Measurements from ENCODE around the gene AMHR2.

DNA sequence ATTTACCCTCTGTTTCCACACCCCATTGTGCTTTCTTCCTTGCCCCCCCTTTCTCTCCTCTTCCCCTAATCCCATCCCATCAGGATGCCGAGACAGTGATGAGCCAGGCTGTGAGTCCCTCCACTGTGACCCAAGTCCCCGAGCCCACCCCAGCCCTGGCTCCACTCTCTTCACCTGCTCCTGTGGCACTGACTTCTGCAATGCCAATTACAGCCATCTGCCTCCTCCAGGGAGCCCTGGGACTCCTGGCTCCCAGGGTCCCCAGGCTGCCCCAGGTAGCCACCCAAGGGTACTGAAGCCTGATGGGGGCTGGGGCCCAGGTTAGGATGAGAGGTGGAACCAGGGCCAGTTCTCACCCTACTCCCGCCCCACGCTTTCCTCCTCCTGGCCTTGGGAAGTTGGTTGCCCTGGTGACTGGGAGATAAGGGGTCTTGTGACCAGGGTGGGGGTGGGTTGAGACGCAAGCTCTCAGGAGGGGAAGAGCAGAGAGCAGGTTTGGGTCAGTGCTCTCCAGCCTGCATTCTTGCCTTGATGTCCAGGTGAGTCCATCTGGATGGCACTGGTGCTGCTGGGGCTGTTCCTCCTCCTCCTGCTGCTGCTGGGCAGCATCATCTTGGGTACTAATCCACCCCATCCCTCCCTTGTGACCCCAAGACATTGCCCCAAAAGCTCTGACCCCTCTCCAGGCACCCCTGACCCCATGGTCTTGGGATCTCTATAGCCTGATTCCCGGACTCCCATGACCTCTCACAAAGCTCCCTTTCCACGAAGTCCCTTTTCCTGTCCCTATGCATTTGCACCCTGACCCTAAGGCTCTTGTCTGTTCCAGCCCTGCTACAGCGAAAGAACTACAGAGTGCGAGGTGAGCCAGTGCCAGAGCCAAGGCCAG lies 1.2 kb downstream of the AMHR2 start:
- TF ChIP-seq, protein P1, sequence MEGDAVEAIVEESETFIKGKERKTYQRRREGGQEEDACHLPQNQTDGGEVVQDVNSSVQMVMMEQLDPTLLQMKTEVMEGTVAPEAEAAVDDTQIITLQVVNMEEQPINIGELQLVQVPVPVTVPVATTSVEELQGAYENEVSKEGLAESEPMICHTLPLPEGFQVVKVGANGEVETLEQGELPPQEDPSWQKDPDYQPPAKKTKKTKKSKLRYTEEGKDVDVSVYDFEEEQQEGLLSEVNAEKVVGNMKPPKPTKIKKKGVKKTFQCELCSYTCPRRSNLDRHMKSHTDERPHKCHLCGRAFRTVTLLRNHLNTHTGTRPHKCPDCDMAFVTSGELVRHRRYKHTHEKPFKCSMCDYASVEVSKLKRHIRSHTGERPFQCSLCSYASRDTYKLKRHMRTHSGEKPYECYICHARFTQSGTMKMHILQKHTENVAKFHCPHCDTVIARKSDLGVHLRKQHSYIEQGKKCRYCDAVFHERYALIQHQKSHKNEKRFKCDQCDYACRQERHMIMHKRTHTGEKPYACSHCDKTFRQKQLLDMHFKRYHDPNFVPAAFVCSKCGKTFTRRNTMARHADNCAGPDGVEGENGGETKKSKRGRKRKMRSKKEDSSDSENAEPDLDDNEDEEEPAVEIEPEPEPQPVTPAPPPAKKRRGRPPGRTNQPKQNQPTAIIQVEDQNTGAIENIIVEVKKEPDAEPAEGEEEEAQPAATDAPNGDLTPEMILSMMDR (IDR thresholded peaks at IDR 0.05): no peak
- no peak for TF ChIP-seq POLR2A (IDR thresholded peaks at IDR 0.05)

All from lower leg skin (tissue), 3 donors.